ENCODE results near the gene LRRC74B. TPM values are rescaled to one million over a fixed set of nuclear protein-coding genes. Genes with fewer than 3 reads are reported as not detected.

The LRRC74B gene
- polyA plus RNA-seq, 2 of the 4 experiments (the other 2 are of a cell fraction) = 0.08 to 0.10 TPM

- Histone ChIP-seq H3K4me2 (no peak overlapping the region), H3K27ac (no peak overlapping the region), H3K9me3 (no peaks in the 10 kb centered on the region), H3K4me1 (peaks cover 18% of the 10 kb centered on the region), H3K4me3 (no peak overlapping the region)
- CTCF ChIA-PET = no interaction called here
- ATAC-seq (no peak), FAIRE-seq (no peak), DNase-seq (ENCODE audit: low read depth in 1 of 2, low spot score in 1 of 2) (no peak)
- TF ChIP-seq PBX3 (IDR thresholded peaks at IDR 0.05) (no peak), E2F6 (IDR thresholded peaks at IDR 0.05; ENCODE audit: borderline replicate concordance, low read depth) (no peak), ELK1 (IDR thresholded peaks at IDR 0.05; ENCODE audit: low read depth, low read length) (no peak), SREBF2 (IDR thresholded peaks at IDR 0.05) (no peak)
- POLR2A ChIA-PET = interaction anchor here (1.0 kb wide), 1 partner anchor 35 kb away, joined by 3 read pairs; the partner anchor contains the start of gene LZTR1
- 79% methylated on average over 10 of the region's 13 CpGs for WGBS (ENCODE audit: missing lambda C conversion rate)
Observed at GRCh38 chr22:21016644-21017420, 28.9 kb upstream of the LRRC74B start.

GRCh38 chr22:21018314-21018713, 27.4 kb upstream of the LRRC74B start:
- Histone ChIP-seq H3K27ac (no peak overlapping the region), H3K4me3 (no peak overlapping the region), H3K9me3 (no peaks in the 10 kb centered on the region), H3K4me1 (peaks cover 18% of the 10 kb centered on the region), H3K4me2 (no peak overlapping the region)
- FAIRE-seq (no peak), DNase-seq (ENCODE audit: low read depth in 1 of 2, low spot score in 1 of 2) (no peak), ATAC-seq (no peak)
- ChIA-PET POLR2A (no interaction called here), CTCF (no interaction called here)
- TF ChIP-seq CHD2 (IDR thresholded peaks at IDR 0.05; ENCODE audit: low read length, partially characterized antibody) (no peak), CTCF (IDR thresholded peaks at IDR 0.05) (no peak), EP300 (IDR thresholded peaks at IDR 0.05) (no peak), JUNB (IDR thresholded peaks at IDR 0.05) (no peak), SREBF2 (IDR thresholded peaks at IDR 0.05) (no peak), E2F6 (IDR thresholded peaks at IDR 0.05; ENCODE audit: borderline replicate concordance, low read depth) (no peak), HOXA7 (CRISPR knock-in tag; IDR thresholded peaks at IDR 0.05) (no peak), POLR2AphosphoS2 (conservative IDR thresholded peaks at IDR 0.05; ENCODE audit: low read length) (no peak), MAFK (IDR thresholded peaks at IDR 0.05; ENCODE audit: partially characterized antibody) (no peak), RFX5 (IDR thresholded peaks at IDR 0.05) (no peak), ZSCAN20 (CRISPR knock-in tag; IDR thresholded peaks at IDR 0.05) (no peak), HDAC2 (IDR thresholded peaks at IDR 0.05) (no peak), GATA3 (IDR thresholded peaks at IDR 0.05; ENCODE audit: borderline replicate concordance) (no peak), MYC (IDR thresholded peaks at IDR 0.05; ENCODE audit: borderline replicate concordance, low read length) (no peak), HMGXB4 (CRISPR knock-in tag; IDR thresholded peaks at IDR 0.05; ENCODE audit: borderline replicate concordance) (no peak), RAD21 (conservative IDR thresholded peaks at IDR 0.05 in 1 of 2, IDR thresholded peaks at IDR 0.05 in 1 of 2) (no peak), ELK1 (IDR thresholded peaks at IDR 0.05; ENCODE audit: low read depth, low read length) (no peak)
- 85% methylated on average over 4 of the region's 4 CpGs for WGBS (ENCODE audit: missing lambda C conversion rate)
